LNCaP clone FGC (cell line): ENCODE results near the gene RIN3.
"Not testable (repeated sequence)": the region's sequence is repeated elsewhere in the genome, so short reads cannot be mapped to it uniquely, and the experiment has no call there.

ENCODE experiments used
- DNase-seq: peaks from one replicate; pipeline ENCODE4 v3.0.0-alpha.2; 2011; ENCODE audit warnings: low read depth
- H3K4me3 ChIP-seq: 2 replicates; pipeline ENCODE4 v1.5.1; 2011; ENCODE audit warnings: mild to moderate bottlenecking, low read depth, low read length, control low read depth
- CTCF ChIP-seq: IDR thresholded peaks from 2 replicates; pipeline ENCODE4 v1.5.1; 2012; ENCODE audit warnings: mild to moderate bottlenecking; ENCODE audit not compliant: control insufficient read depth, insufficient read depth; ENCODE audit errors: extremely low read depth

RIN3 gene

DNA sequence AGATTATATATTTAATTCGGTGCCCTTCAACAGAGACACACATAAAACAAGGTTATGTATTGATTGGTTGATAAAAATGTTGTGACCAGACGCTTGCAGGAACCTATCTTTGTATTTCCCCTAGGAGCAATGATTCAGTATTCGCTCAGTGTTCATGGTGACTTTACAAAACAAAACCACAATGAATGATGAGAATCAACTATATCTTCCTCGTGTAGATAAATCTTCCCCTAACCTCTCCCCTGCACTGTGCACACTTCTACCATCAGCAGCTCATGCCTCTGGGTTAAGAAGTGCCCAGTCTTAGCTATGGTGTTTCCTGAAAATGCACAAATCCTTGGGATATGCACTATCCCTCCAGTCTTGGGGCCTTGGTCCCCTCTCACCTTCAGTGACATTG, 16.3 kb downstream of the RIN3 start:
- TF ChIP-seq CTCF: no peak
- DNase-seq: no peak
- no peak overlapping the region for H3K4me3 ChIP-seq

GRCh38 chr14:92531106-92531873, 17.7 kb downstream of the RIN3 start:
- no peak for DNase-seq
- H3K4me3 ChIP-seq: no peak overlapping the region

DNA sequence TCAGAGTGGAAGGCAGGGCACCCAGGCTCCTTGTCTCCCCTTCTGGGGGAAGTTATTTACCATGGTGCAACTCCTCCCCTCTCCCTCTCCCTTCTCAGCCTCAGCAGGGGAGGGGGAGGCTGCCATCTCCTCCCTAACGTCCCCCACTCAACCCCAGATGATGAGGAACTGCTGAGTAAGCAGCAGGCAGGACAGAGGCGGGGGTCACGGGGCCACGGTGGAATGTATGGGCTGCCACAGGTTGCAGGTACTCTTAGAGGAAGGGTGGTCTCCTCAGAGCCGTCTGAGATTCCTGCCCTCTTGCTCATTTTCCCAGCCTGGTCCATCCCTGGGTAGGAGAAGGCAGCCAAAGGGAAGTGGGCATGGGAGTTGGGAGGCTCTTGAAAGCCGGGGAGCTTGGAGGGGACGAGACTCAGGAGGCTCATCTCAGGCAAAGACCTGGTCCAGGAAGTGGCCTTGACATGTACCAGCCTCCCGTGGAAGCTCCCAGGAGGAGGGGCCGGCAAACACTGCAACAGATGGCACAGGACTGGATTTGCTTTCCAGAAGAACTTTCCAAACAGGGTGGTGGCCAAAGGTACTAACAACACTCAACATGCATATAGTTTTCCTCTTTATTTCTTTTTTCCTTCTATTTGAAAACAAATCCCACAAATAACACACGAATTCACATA, 19.0 kb downstream of the RIN3 start:
- no peak for TF ChIP-seq CTCF
- H3K4me3 ChIP-seq: no peak overlapping the region
- DNase-seq: no peak

More at GRCh38 chr14:92531106-92531873, 17.7 kb downstream of the RIN3 start:
- no peak for TF ChIP-seq CTCF

DNA sequence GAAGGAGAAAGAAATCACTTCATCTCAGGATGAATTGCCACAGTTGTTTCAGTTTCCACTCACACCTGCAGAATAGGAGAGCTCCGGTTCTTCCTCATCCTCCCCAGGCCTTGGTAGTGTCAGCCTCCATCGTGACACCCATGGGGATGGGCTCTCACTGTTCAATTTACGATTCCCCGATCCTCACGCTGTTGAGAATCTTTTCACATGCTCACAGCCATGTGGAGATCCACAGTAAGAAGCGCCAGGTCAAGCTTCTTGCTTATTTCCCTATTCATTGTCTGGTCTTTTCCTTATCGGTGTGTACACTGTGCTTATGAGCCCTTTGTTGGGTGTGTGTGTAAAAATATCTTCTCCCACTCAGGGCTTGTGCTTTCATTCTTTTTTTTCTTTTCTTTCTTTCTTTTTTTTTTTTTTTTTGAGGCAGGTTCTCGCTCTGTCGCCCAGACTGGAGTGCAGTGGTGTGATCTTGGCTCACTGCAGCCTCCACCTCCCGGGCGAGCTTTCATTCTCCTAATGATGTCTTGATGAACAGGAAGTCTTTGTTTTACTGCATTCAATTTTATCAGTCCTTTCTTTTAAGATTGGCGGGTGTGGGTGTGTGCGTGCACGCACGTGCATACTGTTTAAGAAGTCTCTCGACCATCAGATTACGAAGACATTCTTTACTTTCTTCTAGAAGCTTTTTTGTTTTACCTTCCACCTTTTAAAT, 21.5 kb downstream of the RIN3 start:
- no peak for DNase-seq
- no peak for TF ChIP-seq CTCF
- H3K4me3 ChIP-seq: no peak overlapping the region

- not testable (repeated sequence) for DNase-seq, H3K4me3 ChIP-seq
Observed at GRCh38 chr14:92536231-92536630, 22.6 kb downstream of the RIN3 start.

DNA sequence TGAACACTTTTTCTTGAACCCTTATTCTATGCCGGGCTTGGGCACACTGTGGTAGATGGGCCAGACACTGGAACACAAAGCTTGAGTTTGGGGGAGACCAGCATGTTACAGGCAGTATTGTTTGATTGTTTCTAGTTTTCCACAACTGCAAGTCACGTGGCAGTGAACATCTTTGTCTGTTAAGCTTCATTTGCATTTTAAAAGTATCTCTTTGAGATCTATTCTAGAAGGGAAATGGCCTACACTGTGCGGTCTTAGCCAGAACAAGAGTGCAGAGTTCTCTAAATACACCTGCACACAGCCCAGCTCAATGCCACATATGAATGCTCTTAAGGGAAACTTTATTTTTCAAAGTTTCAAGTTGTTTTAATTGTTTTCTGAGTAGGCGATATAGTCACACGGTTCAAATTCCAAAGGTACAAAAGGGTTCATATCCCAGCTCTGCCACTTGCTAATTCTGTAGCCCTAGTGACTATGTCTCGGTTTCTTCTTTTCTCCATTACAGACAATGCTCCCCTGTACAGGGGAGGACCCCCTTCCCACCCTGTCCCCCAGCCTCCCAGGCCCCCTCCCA, 24.9 kb downstream of the RIN3 start:
- no peak for TF ChIP-seq CTCF
- no peak for DNase-seq
- no peak overlapping the region for H3K4me3 ChIP-seq

DNA sequence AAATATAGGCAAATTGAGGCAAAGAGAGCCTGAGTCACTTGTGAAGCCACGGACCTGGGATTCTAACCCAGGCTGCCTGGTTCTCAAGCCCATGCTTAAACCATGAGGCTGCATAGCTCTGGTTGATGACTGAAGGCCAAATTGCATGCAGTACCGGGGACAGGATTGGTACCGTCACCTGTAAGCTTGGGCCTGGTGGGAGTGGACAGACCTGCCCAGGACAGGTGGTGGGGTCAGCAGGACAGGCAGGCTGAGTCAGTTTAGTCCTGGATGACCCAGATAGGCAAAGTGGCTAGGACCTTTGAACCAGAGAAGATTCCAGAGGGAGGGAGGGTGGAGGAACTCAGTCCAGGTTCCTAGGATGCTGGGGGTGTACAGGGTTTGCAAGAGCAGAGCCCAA, 25.8 kb downstream of the RIN3 start:
- H3K4me3 ChIP-seq: no peak overlapping the region
- TF ChIP-seq CTCF: no peak
- DNase-seq: no peak
